ENCODE measurements around the gene ATAD3C.
A peak's percentile ranks its signal among the peaks of the same experiment; 100 is the strongest.

ATAD3C gene

DNA sequence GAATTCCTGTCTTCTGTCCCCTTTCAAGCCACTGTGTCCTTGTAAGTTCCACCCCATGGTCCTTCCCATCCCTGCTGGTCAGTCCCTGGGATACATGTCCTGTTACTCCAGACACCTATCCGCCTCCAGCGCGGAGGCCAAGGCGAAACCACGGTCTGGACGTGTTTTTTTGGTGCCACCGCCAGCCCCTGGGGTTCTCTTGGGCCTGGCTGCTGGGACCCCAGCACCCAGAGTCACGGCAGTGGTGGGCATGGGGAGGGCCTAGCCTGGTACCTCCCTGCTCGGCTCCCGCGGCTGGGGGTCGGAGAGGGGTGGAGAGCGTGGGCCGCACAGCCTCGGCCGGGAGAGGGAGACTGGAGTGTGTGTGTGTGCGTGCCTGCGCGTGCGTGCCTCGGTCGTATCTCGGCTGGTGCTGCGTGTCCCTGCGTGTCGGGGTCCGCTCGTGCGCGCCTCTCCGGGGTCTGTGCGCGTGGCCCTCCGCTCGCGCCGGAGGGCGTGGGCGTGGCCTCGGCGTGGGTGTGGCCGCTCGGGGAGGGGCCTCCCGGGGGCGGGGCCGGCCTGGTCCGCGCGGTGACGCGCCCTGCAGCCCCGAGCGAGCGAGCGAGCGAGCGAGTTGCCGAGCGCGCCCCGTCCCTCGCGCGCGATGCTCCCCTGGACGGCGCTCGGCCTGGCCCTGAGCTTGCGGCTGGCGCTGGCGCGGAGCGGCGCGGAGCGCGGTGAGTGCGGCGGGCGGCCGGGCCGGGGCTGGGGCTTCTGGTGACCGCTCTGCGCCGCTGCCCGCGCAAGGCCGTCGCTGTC, 14.2 kb upstream of the ATAD3C start, which contains the start of gene VWA1 (continued):
- TF ChIP-seq KLF1 (tag by site-specific recombination; IDR thresholded peaks at IDR 0.05) = peak; percentile 79
- no peak for TF ChIP-seq REPIN1 (tag by site-specific recombination; IDR thresholded peaks at IDR 0.05; ENCODE audit: low read depth)
- no peak for TF ChIP-seq ZNF114 (tag by site-specific recombination; IDR thresholded peaks at IDR 0.05)
- no peak for TF ChIP-seq ZNF155 (tag by site-specific recombination; IDR thresholded peaks at IDR 0.05)
- TF ChIP-seq ZNF776 (tag by site-specific recombination; IDR thresholded peaks at IDR 0.05; ENCODE audit: borderline replicate concordance) = no peak
- no peak for TF ChIP-seq OSR2 (tag by site-specific recombination; IDR thresholded peaks at IDR 0.05)
- no peak for TF ChIP-seq HOXC10 (CRISPR knock-in tag; IDR thresholded peaks at IDR 0.05)
- peak; percentile 36; the same call in 1 of the 2 replicates for TF ChIP-seq ZNF600 (tag by site-specific recombination; IDR thresholded peaks at IDR 0.05)
- no peak for TF ChIP-seq ZNF629 (tag by site-specific recombination; IDR thresholded peaks at IDR 0.05)
- TF ChIP-seq GLIS1 (tag by site-specific recombination; IDR thresholded peaks at IDR 0.05) = peak; percentile 87
- no peak for TF ChIP-seq ZNF837 (tag by site-specific recombination; IDR thresholded peaks at IDR 0.05)
- TF ChIP-seq ZNF132 (tag by site-specific recombination; IDR thresholded peaks at IDR 0.05; ENCODE audit: borderline replicate concordance) = no peak
- TF ChIP-seq, protein P1, sequence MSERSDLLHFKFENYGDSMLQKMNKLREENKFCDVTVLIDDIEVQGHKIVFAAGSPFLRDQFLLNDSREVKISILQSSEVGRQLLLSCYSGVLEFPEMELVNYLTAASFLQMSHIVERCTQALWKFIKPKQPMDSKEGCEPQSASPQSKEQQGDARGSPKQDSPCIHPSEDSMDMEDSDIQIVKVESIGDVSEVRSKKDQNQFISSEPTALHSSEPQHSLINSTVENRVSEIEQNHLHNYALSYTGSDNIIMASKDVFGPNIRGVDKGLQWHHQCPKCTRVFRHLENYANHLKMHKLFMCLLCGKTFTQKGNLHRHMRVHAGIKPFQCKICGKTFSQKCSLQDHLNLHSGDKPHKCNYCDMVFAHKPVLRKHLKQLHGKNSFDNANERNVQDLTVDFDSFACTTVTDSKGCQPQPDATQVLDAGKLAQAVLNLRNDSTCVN (tag by site-specific recombination; optimal IDR thresholded peaks at IDR 0.05) = peak; percentile 86
- TF ChIP-seq GLI4 (tag by site-specific recombination; IDR thresholded peaks at IDR 0.05) = no peak
- TF ChIP-seq ZNF518A (tag by site-specific recombination; conservative IDR thresholded peaks at IDR 0.05; ENCODE audit: low read depth) = no peak
- peak; percentile 86 for TF ChIP-seq ZNF596 (tag by site-specific recombination; IDR thresholded peaks at IDR 0.05)
- peak; percentile 83; the same call in 1 of the 2 replicates for TF ChIP-seq ZBTB7A (tag by site-specific recombination; IDR thresholded peaks at IDR 0.05; ENCODE audit: low read depth)
- peak; percentile 84; the same call in 1 of the 2 replicates for TF ChIP-seq KLF8 (tag by site-specific recombination; IDR thresholded peaks at IDR 0.05)
- no peak for TF ChIP-seq SP7 (tag by site-specific recombination; IDR thresholded peaks at IDR 0.05)
- no peak for TF ChIP-seq TSHZ1 (tag by site-specific recombination; IDR thresholded peaks at IDR 0.05; ENCODE audit: borderline replicate concordance)
- TF ChIP-seq PRDM4 (tag by site-specific recombination; IDR thresholded peaks at IDR 0.05) = no peak
- TF ChIP-seq PRDM1 (tag by site-specific recombination; IDR thresholded peaks at IDR 0.05) = no peak
- no peak for TF ChIP-seq ZFP41 (tag by site-specific recombination; IDR thresholded peaks at IDR 0.05; ENCODE audit: borderline replicate concordance)
- TF ChIP-seq ZNF221 (tag by site-specific recombination; IDR thresholded peaks at IDR 0.05; ENCODE audit: borderline replicate concordance) = no peak
- no peak for TF ChIP-seq ZNF394 (tag by site-specific recombination; IDR thresholded peaks at IDR 0.05; ENCODE audit: borderline replicate concordance)
- TF ChIP-seq ZNF311 (tag by site-specific recombination; IDR thresholded peaks at IDR 0.05; ENCODE audit: borderline replicate concordance) = no peak

Measured in HEK293 (cell line).